K562 (cell line): ENCODE measurements around the gene RNASE4. TPM values are rescaled to one million over a fixed set of nuclear protein-coding genes. Genes with fewer than 3 reads are reported as not detected.
A peak's percentile ranks its signal among the peaks of the same experiment; 100 is the strongest.

ENCODE experiments used
- ARID3B ChIP-seq: fragments of 250-450 bp; sonication (Bioruptor Pico); IDR thresholded peaks from 2 replicates; pipeline ENCODE4 v1.4.0; 2020; ENCODE audit warnings: borderline replicate concordance
- CREB1 ChIP-seq, 2 experiments: sonication (generic) in 1 of 2; formaldehyde crosslinking in 1 of 2; IDR thresholded peaks; 2 replicates each; pipeline versions ENCODE4 v1.6.1 to v1.8.0; 2012 to 2022; ENCODE audit warnings: inconsistent platforms in 1 of 2, mild to moderate bottlenecking in 1 of 2, missing genetic modification reagents in 1 of 2, moderate library complexity in 1 of 2
- DPF2 ChIP-seq: fragments of 450-650 bp; IDR thresholded peaks from 2 replicates; pipeline ENCODE4 v1.6.1; 2016
- GMEB1 ChIP-seq: fragments of 250-450 bp; sonication (Bioruptor Pico); IDR thresholded peaks from 2 replicates; pipeline ENCODE4 v1.4.0; 2020; ENCODE audit warnings: mild to moderate bottlenecking
- HOXB6 ChIP-seq: fragments of 250-450 bp; sonication (Bioruptor Pico); IDR thresholded peaks from 2 replicates; pipeline ENCODE4 v1.5.1; 2022; ENCODE audit warnings: mild to moderate bottlenecking, borderline replicate concordance
- KDM4B ChIP-seq, 2 experiments: fragments of 450-650 bp in 1 of 2; sonication (generic) in 1 of 2; IDR thresholded peaks; 2 replicates each; pipeline ENCODE4 v1.6.1; 2016 to 2017; ENCODE audit warnings: borderline replicate concordance in 2 of 2, antibody characterized with exemption in 1 of 2, low read depth in 1 of 2, mild to moderate bottlenecking in 1 of 2
- MAZ ChIP-seq, 2 experiments: fragments of 450-650 bp in 1 of 2; sonication (generic) in 1 of 2; formaldehyde crosslinking; IDR thresholded peaks in 1 of 2; conservative IDR thresholded peaks in 1 of 2; 2 replicates each; pipeline versions ENCODE4 v1.4.0 to v1.5.0; 2020; ENCODE audit warnings: mild to moderate bottlenecking in 1 of 2, missing genetic modification reagents in 1 of 2
- SIN3A ChIP-seq, 2 experiments: fragments of 150-350 bp in 1 of 2; IDR thresholded peaks; 2 replicates each; pipeline ENCODE4 v1.6.1; 2011 to 2016; ENCODE audit warnings: borderline replicate concordance in 2 of 2, low read depth in 2 of 2, low read length in 2 of 2, mild to moderate bottlenecking in 2 of 2, moderate library complexity in 2 of 2; ENCODE audit not compliant: control insufficient read depth in 1 of 2
- SMARCB1 ChIP-seq: IDR thresholded peaks from 2 replicates; pipeline ENCODE4 v1.6.1; 2011; ENCODE audit warnings: improper control_type of control experiment, low read depth; ENCODE audit not compliant: insufficient read length
- SMARCE1 ChIP-seq: fragments of 450-650 bp; IDR thresholded peaks from 2 replicates; pipeline ENCODE4 v1.7.1; 2016; ENCODE audit warnings: mild to moderate bottlenecking
- TCF7L2 ChIP-seq: fragments of 150-350 bp; IDR thresholded peaks from 2 replicates; pipeline ENCODE4 v1.6.1; 2016; ENCODE audit warnings: low read depth, mild to moderate bottlenecking, low read length, moderate library complexity
- TRIM24 ChIP-seq, 2 experiments: fragments of 450-650 bp; IDR thresholded peaks; 2 replicates each; pipeline ENCODE4 v1.6.1; 2016
- ZNF133 ChIP-seq: fragments of 250-450 bp; sonication (Bioruptor Pico); IDR thresholded peaks from 2 replicates; pipeline ENCODE4 v1.4.0; 2020; ENCODE audit warnings: mild to moderate bottlenecking
- ZNF232 ChIP-seq: sonication (generic); formaldehyde crosslinking; IDR thresholded peaks from 2 replicates; pipeline ENCODE4 v1.8.0; 2022; ENCODE audit warnings: mild to moderate bottlenecking, missing genetic modification reagents
- ZNF280A ChIP-seq: fragments of 450-650 bp; IDR thresholded peaks from 2 replicates; pipeline ENCODE4 v1.6.1; 2018; ENCODE audit warnings: mild to moderate bottlenecking, low read depth; ENCODE audit not compliant: partially characterized antibody
- ZNF431 ChIP-seq: sonication (generic); formaldehyde crosslinking; IDR thresholded peaks from 2 replicates; pipeline ENCODE4 v1.8.0; 2022; ENCODE audit warnings: mild to moderate bottlenecking, missing genetic modification reagents
- polyA plus RNA-seq, 8 experiments: library from polyadenylated mRNA; depleted of rRNA in 4 of 8; stranded (reverse) in 5 of 8; unstranded in 3 of 8; fragments of >200 nt; fragmentation: Nextera tagmentation in 2 of 8; fragmentation: Illumina TruSeq in 1 of 8; extraction: Ambion mirVana in 2 of 8; extraction: Trizol in 1 of 8; gene quantifications; 2 replicates each; pipeline versions ENCODE4 v1.2.1 to v1.2.3, GENCODE V29; 2011 to 2014; ENCODE audit warnings: inconsistent platforms in 1 of 8, missing spikeins in 1 of 8
- total RNA-seq, 7 experiments: library from RNA; depleted of rRNA in 6 of 7; stranded (reverse); fragments of >200 nt in 6 of 7; fragmentation: Illumina TruSeq in 2 of 7; extraction: Trizol in 2 of 7; gene quantifications; 2 replicates each; pipeline versions ENCODE4 v1.2.1 to v1.2.3, GENCODE V29; 2011 to 2021; ENCODE audit warnings: low replicate concordance in 1 of 7

RNASE4 gene
- total and polyA plus RNA-seq, 9 of the 15 experiments (the other 6 are each of a cell fraction or from before 2014, with no cell fraction given), result 0.09 to 0.22 (median 0.13) TPM; not detected in 2

GRCh38 chr14:20682435-20683124 is 1.8 kb upstream of the RNASE4 start (continued):
- TF ChIP-seq ZNF431 (CRISPR knock-in tag) (no peak), ZNF133 (no peak), CREB1 (IDR thresholded peaks at IDR 0.05) (peak; percentile 21; the same call in 1 of the 2 replicates), CREB1 (CRISPR knock-in tag; IDR thresholded peaks at IDR 0.05) (no peak; the same call in 1 of the 2 replicates), TRIM24 (IDR thresholded peaks at IDR 0.05) (no peak), SMARCE1 (no peak), MAZ (CRISPR knock-in tag; conservative IDR thresholded peaks at IDR 0.05 in 1 of 2, IDR thresholded peaks at IDR 0.05 in 1 of 2) (peak in 1 of 2 experiments; percentile 26; a peak in 1 of 4 replicates), ARID3B (CRISPR knock-in tag) (no peak), ZNF232 (CRISPR knock-in tag) (no peak), SIN3A (IDR thresholded peaks at IDR 0.05; ENCODE audit: borderline replicate concordance in 2 of 2, control insufficient read depth in 1 of 2, low read depth in 2 of 2, low read length in 2 of 2) (no peak), TCF7L2 (no peak), DPF2 (no peak), GMEB1 (CRISPR knock-in tag) (no peak), KDM4B (IDR thresholded peaks at IDR 0.05; ENCODE audit: borderline replicate concordance in 2 of 2, low read depth in 1 of 2) (no peak), HOXB6 (no peak), SMARCB1 (no peak), ZNF280A (no peak)
